GM23248 (cell line): ENCODE data around the gene REV3L. TPM values are rescaled to one million over a fixed set of nuclear protein-coding genes. Genes with fewer than 3 reads are reported as not detected.

Experiments
- DNase-seq: peaks from one replicate; pipeline ENCODE4 v3.0.0-alpha.2; 2015
- H2AFZ ChIP-seq: fragments of 200-600 bp; sonication (generic); 2 replicates; pipeline ENCODE4 v1.6.1; 2016; ENCODE audit warnings: antibody characterized with exemption
- H3F3A ChIP-seq: fragments of 200-600 bp; sonication (generic); 2 replicates; pipeline ENCODE4 v1.6.1; 2016; ENCODE audit warnings: mild to moderate bottlenecking, antibody characterized with exemption, mixed run types; ENCODE audit not compliant: insufficient read depth
- H3K27ac ChIP-seq: fragments of 200-600 bp; sonication (generic); 2 replicates; pipeline ENCODE4 v1.5.1; 2016; ENCODE audit warnings: mild to moderate bottlenecking
- H3K27me3 ChIP-seq: fragments of 200-600 bp; sonication (generic); replicated peaks from 2 replicates; pipeline ENCODE4 v1.6.1; 2016; ENCODE audit warnings: mild to moderate bottlenecking; ENCODE audit not compliant: insufficient read depth
- H3K36me3 ChIP-seq: fragments of 200-600 bp; sonication (generic); 2 replicates; pipeline ENCODE4 v1.6.1; 2016; ENCODE audit warnings: low read depth, mild to moderate bottlenecking
- H3K4me1 ChIP-seq: fragments of 200-600 bp; sonication (generic); 2 replicates; pipeline ENCODE4 v1.6.1; 2016; ENCODE audit warnings: mild to moderate bottlenecking; ENCODE audit not compliant: insufficient read depth
- H3K4me2 ChIP-seq: fragments of 200-600 bp; sonication (generic); one replicate; pipeline ENCODE4 v1.6.1; 2016; ENCODE audit warnings: mild to moderate bottlenecking; ENCODE audit not compliant: unreplicated experiment
- H3K4me3 ChIP-seq: fragments of 200-600 bp; sonication (generic); 2 replicates; pipeline ENCODE4 v1.5.1; 2016; ENCODE audit warnings: mild to moderate bottlenecking
- H3K79me2 ChIP-seq: fragments of 200-600 bp; sonication (generic); 2 replicates; pipeline ENCODE4 v1.6.1; 2016; ENCODE audit warnings: mild to moderate bottlenecking; ENCODE audit not compliant: insufficient read depth
- H3K9ac ChIP-seq: fragments of 200-600 bp; sonication (generic); 2 replicates; pipeline ENCODE4 v1.6.1; 2016; ENCODE audit warnings: mild to moderate bottlenecking
- H3K9me2 ChIP-seq: fragments of 200-600 bp; sonication (generic); 2 replicates; pipeline ENCODE4 v1.6.1; 2016; ENCODE audit warnings: mixed run types, mild to moderate bottlenecking, moderate library complexity; ENCODE audit not compliant: insufficient read depth
- H3K9me3 ChIP-seq: fragments of 200-600 bp; sonication (generic); one replicate; pipeline ENCODE4 v1.6.1; 2017; ENCODE audit warnings: low read depth
- H4K20me1 ChIP-seq: fragments of 200-600 bp; sonication (generic); 2 replicates; pipeline ENCODE4 v1.6.0; 2016; ENCODE audit not compliant: insufficient read depth
- EZH2 ChIP-seq: fragments of 200-600 bp; sonication (generic); IDR thresholded peaks from 2 replicates; pipeline ENCODE4 v1.6.1; 2018; ENCODE audit warnings: antibody characterized with exemption, mild to moderate bottlenecking; ENCODE audit not compliant: insufficient read depth, poor library complexity, severe bottlenecking
- EZH2phosphoT487 ChIP-seq: fragments of 200-600 bp; sonication (generic); IDR thresholded peaks from 2 replicates; pipeline ENCODE4 v1.6.1; 2018; ENCODE audit warnings: antibody characterized with exemption, moderate library complexity, mild to moderate bottlenecking, low read depth; ENCODE audit not compliant: insufficient read depth
- WGBS, 2 experiments: methylation state at CpG; one replicate each; pipeline ENCODE4 v1.1.6; 2015 to 2017; ENCODE audit warnings: low lambda C conversion rate in 2 of 2, low coverage in 1 of 2; ENCODE audit errors: missing lambda C conversion rate in 2 of 2; 5-methylcytosine and 5-hydroxymethylcytosine counted together
- in situ Hi-C: fragments of 300-500 bp; cut with MboI; formaldehyde crosslinking; loops from 2 replicates; pipeline ENCODE4 v1.15.0; 2020
- polyA plus RNA-seq: library from polyadenylated mRNA; unstranded; fragments of >200 nt; fragmentation: Nextera tagmentation; extraction: Ambion mirVana; gene quantifications from 2 replicates; pipeline ENCODE4 v1.2.1, GENCODE V29; 2016
- total RNA-seq: library from RNA; depleted of rRNA; stranded (reverse); fragments of >200 nt; shearing (Covaris generic); gene quantifications from 2 replicates; pipeline ENCODE4 v1.2.3, GENCODE V29; 2014

The REV3L gene
- total and polyA plus RNA-seq, 2 experiments from 2014 or later, result 25.0 to 25.1 TPM

- in situ Hi-C loops, result no loop called here
- Histone ChIP-seq H3K9me3 (no peaks in the 10 kb centered on the region), H3K27ac (no peak overlapping the region), H4K20me1 (no peaks in the 10 kb centered on the region), H3K9me2 (no peaks in the 10 kb centered on the region), H3K79me2 (peaks cover 31% of the 10 kb centered on the region), H3K4me3 (no peak overlapping the region), H3K36me3 (peaks cover 67% of the 10 kb centered on the region), H3K4me1 (no peaks in the 10 kb centered on the region), H3K4me2 (no peak overlapping the region), H3K27me3 (no peaks in the 10 kb centered on the region), H3F3A (peaks cover 7% of the 10 kb centered on the region; the same call in 1 of the 2 replicates), H3K9ac (no peak overlapping the region), H2AFZ (no peak overlapping the region)
- TF ChIP-seq EZH2phosphoT487 (no peak), EZH2 (no peak)
- 90 to 98% methylated on average over 1 of the region's 1 CpG for WGBS, 2 experiments
- no peak for DNase-seq
Observed at GRCh38 chr6:111381728-111382127, 101.3 kb downstream of the REV3L start.

- Histone ChIP-seq H3F3A (peaks cover 11% of the 10 kb centered on the region; the same call in 1 of the 2 replicates), H2AFZ (no peak overlapping the region), H3K4me1 (no peaks in the 10 kb centered on the region), H3K9me2 (no peaks in the 10 kb centered on the region), H3K36me3 (peaks cover 68% of the 10 kb centered on the region), H3K27ac (no peak overlapping the region), H3K4me2 (no peak overlapping the region), H3K79me2 (peaks cover 31% of the 10 kb centered on the region), H4K20me1 (no peaks in the 10 kb centered on the region), H3K27me3 (no peaks in the 10 kb centered on the region), H3K9me3 (no peaks in the 10 kb centered on the region), H3K9ac (no peak overlapping the region), H3K4me3 (no peak overlapping the region)
- TF ChIP-seq EZH2phosphoT487 (no peak), EZH2 (no peak)
- DNase-seq, result peak; percentile 39
- in situ Hi-C loops, result no loop called here
Observed at GRCh38 chr6:111381123-111381522, 101.9 kb downstream of the REV3L start.

GRCh38 chr6:111379831-111380230 lies 103.2 kb downstream of the REV3L start:
- 98 to 100% methylated on average over 2 of the region's 2 CpGs for WGBS, 2 experiments
- Histone ChIP-seq H2AFZ (no peak overlapping the region), H3K27ac (no peak overlapping the region), H3K79me2 (peaks cover 31% of the 10 kb centered on the region), H3F3A (peaks cover 11% of the 10 kb centered on the region; the same call in 1 of the 2 replicates), H3K4me2 (no peak overlapping the region), H3K4me3 (no peak overlapping the region), H3K36me3 (peaks cover 75% of the 10 kb centered on the region), H3K27me3 (no peaks in the 10 kb centered on the region), H3K9me3 (no peaks in the 10 kb centered on the region), H3K9me2 (no peaks in the 10 kb centered on the region), H3K9ac (no peak overlapping the region), H3K4me1 (no peaks in the 10 kb centered on the region), H4K20me1 (no peaks in the 10 kb centered on the region)
- DNase-seq, result no peak
- no peak for TF ChIP-seq EZH2phosphoT487
- no peak for TF ChIP-seq EZH2
- in situ Hi-C loops, result no loop called here

- peaks cover 11% of the 10 kb centered on the region; the same call in 1 of the 2 replicates for H3F3A ChIP-seq
- no peaks in the 10 kb centered on the region for H3K4me1 ChIP-seq
- H3K36me3 ChIP-seq, result peaks cover 74% of the 10 kb centered on the region
- H3K9me3 ChIP-seq, result no peaks in the 10 kb centered on the region
- H3K79me2 ChIP-seq, result peaks cover 25% of the 10 kb centered on the region
- H2AFZ ChIP-seq, result no peak overlapping the region
- no peak for TF ChIP-seq EZH2
- TF ChIP-seq EZH2phosphoT487, result no peak
- H3K9ac ChIP-seq, result no peak overlapping the region
- no peak overlapping the region for H3K4me3 ChIP-seq
- DNase-seq, result no peak
- no peak overlapping the region for H3K4me2 ChIP-seq
- no peaks in the 10 kb centered on the region for H3K9me2 ChIP-seq
- no peaks in the 10 kb centered on the region for H3K27me3 ChIP-seq
- no peaks in the 10 kb centered on the region for H4K20me1 ChIP-seq
- no peak overlapping the region for H3K27ac ChIP-seq
- in situ Hi-C loops, result no loop called here
Observed at GRCh38 chr6:111379302-111379701, 103.7 kb downstream of the REV3L start.

- Histone ChIP-seq H3K36me3 (peaks cover 75% of the 10 kb centered on the region), H3K4me1 (no peaks in the 10 kb centered on the region), H3K79me2 (peaks cover 11% of the 10 kb centered on the region; the same call in 1 of the 2 replicates), H3K27ac (no peak overlapping the region), H3K9me3 (no peaks in the 10 kb centered on the region), H3K4me3 (no peak overlapping the region), H4K20me1 (no peaks in the 10 kb centered on the region), H3K27me3 (no peaks in the 10 kb centered on the region), H2AFZ (no peak overlapping the region), H3K4me2 (no peak overlapping the region), H3K9ac (no peak overlapping the region), H3K9me2 (no peaks in the 10 kb centered on the region), H3F3A (peaks cover 11% of the 10 kb centered on the region; the same call in 1 of the 2 replicates)
- WGBS, 2 experiments, result 95 to 100% methylated on average over 2 of the region's 2 CpGs
- peak; percentile 32 for DNase-seq
- TF ChIP-seq EZH2phosphoT487, result no peak
- TF ChIP-seq EZH2, result no peak
- in situ Hi-C loops, result no loop called here
Observed at GRCh38 chr6:111377558-111378120, 105.4 kb downstream of the REV3L start.
